Measurements from ENCODE around the gene STK40. TPM values are rescaled to one million over a fixed set of nuclear protein-coding genes. Genes with fewer than 3 reads are reported as not detected.

STK40 gene
- total and polyA plus RNA-seq, 2 experiments from 2014 or later, result 8.1 to 20.2 TPM

- TF ChIP-seq, protein P1, sequence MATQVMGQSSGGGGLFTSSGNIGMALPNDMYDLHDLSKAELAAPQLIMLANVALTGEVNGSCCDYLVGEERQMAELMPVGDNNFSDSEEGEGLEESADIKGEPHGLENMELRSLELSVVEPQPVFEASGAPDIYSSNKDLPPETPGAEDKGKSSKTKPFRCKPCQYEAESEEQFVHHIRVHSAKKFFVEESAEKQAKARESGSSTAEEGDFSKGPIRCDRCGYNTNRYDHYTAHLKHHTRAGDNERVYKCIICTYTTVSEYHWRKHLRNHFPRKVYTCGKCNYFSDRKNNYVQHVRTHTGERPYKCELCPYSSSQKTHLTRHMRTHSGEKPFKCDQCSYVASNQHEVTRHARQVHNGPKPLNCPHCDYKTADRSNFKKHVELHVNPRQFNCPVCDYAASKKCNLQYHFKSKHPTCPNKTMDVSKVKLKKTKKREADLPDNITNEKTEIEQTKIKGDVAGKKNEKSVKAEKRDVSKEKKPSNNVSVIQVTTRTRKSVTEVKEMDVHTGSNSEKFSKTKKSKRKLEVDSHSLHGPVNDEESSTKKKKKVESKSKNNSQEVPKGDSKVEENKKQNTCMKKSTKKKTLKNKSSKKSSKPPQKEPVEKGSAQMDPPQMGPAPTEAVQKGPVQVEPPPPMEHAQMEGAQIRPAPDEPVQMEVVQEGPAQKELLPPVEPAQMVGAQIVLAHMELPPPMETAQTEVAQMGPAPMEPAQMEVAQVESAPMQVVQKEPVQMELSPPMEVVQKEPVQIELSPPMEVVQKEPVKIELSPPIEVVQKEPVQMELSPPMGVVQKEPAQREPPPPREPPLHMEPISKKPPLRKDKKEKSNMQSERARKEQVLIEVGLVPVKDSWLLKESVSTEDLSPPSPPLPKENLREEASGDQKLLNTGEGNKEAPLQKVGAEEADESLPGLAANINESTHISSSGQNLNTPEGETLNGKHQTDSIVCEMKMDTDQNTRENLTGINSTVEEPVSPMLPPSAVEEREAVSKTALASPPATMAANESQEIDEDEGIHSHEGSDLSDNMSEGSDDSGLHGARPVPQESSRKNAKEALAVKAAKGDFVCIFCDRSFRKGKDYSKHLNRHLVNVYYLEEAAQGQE (IDR thresholded peaks at IDR 0.05; ENCODE audit: unreplicated experiment), result no peak
- TF ChIP-seq EZH2phosphoT487 (IDR thresholded peaks at IDR 0.05; ENCODE audit: unreplicated experiment), result no peak
- TF ChIP-seq, protein P2, sequence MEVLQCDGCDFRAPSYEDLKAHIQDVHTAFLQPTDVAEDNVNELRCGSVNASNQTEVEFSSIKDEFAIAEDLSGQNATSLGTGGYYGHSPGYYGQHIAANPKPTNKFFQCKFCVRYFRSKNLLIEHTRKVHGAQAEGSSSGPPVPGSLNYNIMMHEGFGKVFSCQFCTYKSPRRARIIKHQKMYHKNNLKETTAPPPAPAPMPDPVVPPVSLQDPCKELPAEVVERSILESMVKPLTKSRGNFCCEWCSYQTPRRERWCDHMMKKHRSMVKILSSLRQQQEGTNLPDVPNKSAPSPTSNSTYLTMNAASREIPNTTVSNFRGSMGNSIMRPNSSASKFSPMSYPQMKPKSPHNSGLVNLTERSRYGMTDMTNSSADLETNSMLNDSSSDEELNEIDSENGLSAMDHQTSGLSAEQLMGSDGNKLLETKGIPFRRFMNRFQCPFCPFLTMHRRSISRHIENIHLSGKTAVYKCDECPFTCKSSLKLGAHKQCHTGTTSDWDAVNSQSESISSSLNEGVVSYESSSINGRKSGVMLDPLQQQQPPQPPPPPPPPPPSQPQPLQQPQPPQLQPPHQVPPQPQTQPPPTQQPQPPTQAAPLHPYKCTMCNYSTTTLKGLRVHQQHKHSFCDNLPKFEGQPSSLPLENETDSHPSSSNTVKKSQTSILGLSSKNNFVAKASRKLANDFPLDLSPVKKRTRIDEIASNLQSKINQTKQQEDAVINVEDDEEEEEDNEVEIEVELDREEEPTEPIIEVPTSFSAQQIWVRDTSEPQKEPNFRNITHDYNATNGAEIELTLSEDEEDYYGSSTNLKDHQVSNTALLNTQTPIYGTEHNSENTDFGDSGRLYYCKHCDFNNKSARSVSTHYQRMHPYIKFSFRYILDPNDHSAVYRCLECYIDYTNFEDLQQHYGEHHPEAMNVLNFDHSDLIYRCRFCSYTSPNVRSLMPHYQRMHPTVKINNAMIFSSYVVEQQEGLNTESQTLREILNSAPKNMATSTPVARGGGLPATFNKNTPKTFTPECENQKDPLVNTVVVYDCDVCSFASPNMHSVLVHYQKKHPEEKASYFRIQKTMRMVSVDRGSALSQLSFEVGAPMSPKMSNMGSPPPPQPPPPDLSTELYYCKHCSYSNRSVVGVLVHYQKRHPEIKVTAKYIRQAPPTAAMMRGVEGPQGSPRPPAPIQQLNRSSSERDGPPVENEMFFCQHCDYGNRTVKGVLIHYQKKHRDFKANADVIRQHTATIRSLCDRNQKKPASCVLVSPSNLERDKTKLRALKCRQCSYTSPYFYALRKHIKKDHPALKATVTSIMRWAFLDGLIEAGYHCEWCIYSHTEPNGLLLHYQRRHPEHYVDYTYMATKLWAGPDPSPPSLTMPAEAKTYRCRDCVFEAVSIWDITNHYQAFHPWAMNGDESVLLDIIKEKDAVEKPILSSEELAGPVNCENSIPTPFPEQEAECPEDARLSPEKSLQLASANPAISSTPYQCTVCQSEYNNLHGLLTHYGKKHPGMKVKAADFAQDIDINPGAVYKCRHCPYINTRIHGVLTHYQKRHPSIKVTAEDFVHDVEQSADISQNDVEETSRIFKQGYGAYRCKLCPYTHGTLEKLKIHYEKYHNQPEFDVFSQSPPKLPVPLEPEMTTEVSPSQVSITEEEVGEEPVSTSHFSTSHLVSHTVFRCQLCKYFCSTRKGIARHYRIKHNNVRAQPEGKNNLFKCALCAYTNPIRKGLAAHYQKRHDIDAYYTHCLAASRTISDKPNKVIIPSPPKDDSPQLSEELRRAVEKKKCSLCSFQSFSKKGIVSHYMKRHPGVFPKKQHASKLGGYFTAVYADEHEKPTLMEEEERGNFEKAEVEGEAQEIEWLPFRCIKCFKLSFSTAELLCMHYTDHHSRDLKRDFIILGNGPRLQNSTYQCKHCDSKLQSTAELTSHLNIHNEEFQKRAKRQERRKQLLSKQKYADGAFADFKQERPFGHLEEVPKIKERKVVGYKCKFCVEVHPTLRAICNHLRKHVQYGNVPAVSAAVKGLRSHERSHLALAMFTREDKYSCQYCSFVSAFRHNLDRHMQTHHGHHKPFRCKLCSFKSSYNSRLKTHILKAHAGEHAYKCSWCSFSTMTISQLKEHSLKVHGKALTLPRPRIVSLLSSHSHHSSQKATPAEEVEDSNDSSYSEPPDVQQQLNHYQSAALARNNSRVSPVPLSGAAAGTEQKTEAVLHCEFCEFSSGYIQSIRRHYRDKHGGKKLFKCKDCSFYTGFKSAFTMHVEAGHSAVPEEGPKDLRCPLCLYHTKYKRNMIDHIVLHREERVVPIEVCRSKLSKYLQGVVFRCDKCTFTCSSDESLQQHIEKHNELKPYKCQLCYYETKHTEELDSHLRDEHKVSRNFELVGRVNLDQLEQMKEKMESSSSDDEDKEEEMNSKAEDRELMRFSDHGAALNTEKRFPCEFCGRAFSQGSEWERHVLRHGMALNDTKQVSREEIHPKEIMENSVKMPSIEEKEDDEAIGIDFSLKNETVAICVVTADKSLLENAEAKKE (CRISPR knock-in tag; IDR thresholded peaks at IDR 0.05), result no peak
- no peak for TF ChIP-seq NANOG (IDR thresholded peaks at IDR 0.05; ENCODE audit: borderline replicate concordance)
- no peak for TF ChIP-seq CREB1 (CRISPR knock-in tag; IDR thresholded peaks at IDR 0.05; ENCODE audit: low read depth)
Observed at GRCh38 chr1:36341626-36342320, 44.0 kb downstream of the STK40 start (continued).
